ENCODE measurements around the gene CCT6A.
"Not testable (repeated sequence)": the region's sequence is repeated elsewhere in the genome, so short reads cannot be mapped to it uniquely, and the experiment has no call there.

CCT6A gene

GRCh38 chr7:56051053-56051338, 569 bp upstream of the CCT6A start:
- DNase-seq (ENCODE audit: insufficient read length, low spot score) (no peak), FAIRE-seq (no peak)
- TF ChIP-seq SPI1 (IDR thresholded peaks at IDR 0.05; ENCODE audit: low read depth, low read length) (no peak), TAF1 (IDR thresholded peaks at IDR 0.05; ENCODE audit: low read depth, low read length) (no peak), POLR2AphosphoS5 (IDR thresholded peaks at IDR 0.05; ENCODE audit: low read depth, low read length) (no peak), POLR2A (IDR thresholded peaks at IDR 0.05; ENCODE audit: low read depth, low read length) (no peak), PAX5 (IDR thresholded peaks at IDR 0.05; ENCODE audit: insufficient read depth, low read length, severe bottlenecking) (no peak), POU2F2 (IDR thresholded peaks at IDR 0.05; ENCODE audit: low read depth, low read length) (no peak)

GRCh38 chr7:56053379-56053778, 1.8 kb downstream of the CCT6A start:
- no peak for DNase-seq (ENCODE audit: insufficient read length, low spot score)
- TF ChIP-seq POLR2AphosphoS5 (IDR thresholded peaks at IDR 0.05; ENCODE audit: low read depth, low read length) (no peak), PAX5 (IDR thresholded peaks at IDR 0.05; ENCODE audit: insufficient read depth, low read length, severe bottlenecking) (no peak), SPI1 (IDR thresholded peaks at IDR 0.05; ENCODE audit: low read depth, low read length) (no peak), POLR2A (IDR thresholded peaks at IDR 0.05; ENCODE audit: low read depth, low read length) (no peak), POU2F2 (IDR thresholded peaks at IDR 0.05; ENCODE audit: low read depth, low read length) (no peak), TAF1 (IDR thresholded peaks at IDR 0.05; ENCODE audit: low read depth, low read length) (no peak)
- FAIRE-seq = no peak

- no peak for FAIRE-seq
- DNase-seq (ENCODE audit: insufficient read length, low spot score) = no peak
- TF ChIP-seq POLR2A (IDR thresholded peaks at IDR 0.05; ENCODE audit: low read depth, low read length) (no peak), POU2F2 (IDR thresholded peaks at IDR 0.05; ENCODE audit: low read depth, low read length) (no peak), SPI1 (IDR thresholded peaks at IDR 0.05; ENCODE audit: low read depth, low read length) (no peak), TAF1 (IDR thresholded peaks at IDR 0.05; ENCODE audit: low read depth, low read length) (no peak), POLR2AphosphoS5 (IDR thresholded peaks at IDR 0.05; ENCODE audit: low read depth, low read length) (no peak), PAX5 (IDR thresholded peaks at IDR 0.05; ENCODE audit: insufficient read depth, low read length, severe bottlenecking) (no peak)
Observed at GRCh38 chr7:56053993-56054392, 2.4 kb downstream of the CCT6A start.

GRCh38 chr7:56062382-56062781, 10.8 kb downstream of the CCT6A start:
- DNase-seq (ENCODE audit: insufficient read length, low spot score) (no peak), FAIRE-seq (no peak)
- TF ChIP-seq POLR2AphosphoS5 (IDR thresholded peaks at IDR 0.05; ENCODE audit: low read depth, low read length) (no peak), TAF1 (IDR thresholded peaks at IDR 0.05; ENCODE audit: low read depth, low read length) (no peak), SPI1 (IDR thresholded peaks at IDR 0.05; ENCODE audit: low read depth, low read length) (no peak), POLR2A (IDR thresholded peaks at IDR 0.05; ENCODE audit: low read depth, low read length) (no peak), PAX5 (IDR thresholded peaks at IDR 0.05; ENCODE audit: insufficient read depth, low read length, severe bottlenecking) (no peak), POU2F2 (IDR thresholded peaks at IDR 0.05; ENCODE audit: low read depth, low read length) (no peak)

GRCh38 chr7:56063500-56063881, 11.9 kb downstream of the CCT6A start:
- FAIRE-seq (no peak), DNase-seq (ENCODE audit: insufficient read length, low spot score) (no peak)
- TF ChIP-seq TAF1 (IDR thresholded peaks at IDR 0.05; ENCODE audit: low read depth, low read length) = no peak
- no peak for TF ChIP-seq POU2F2 (IDR thresholded peaks at IDR 0.05; ENCODE audit: low read depth, low read length)
- TF ChIP-seq POLR2A (IDR thresholded peaks at IDR 0.05; ENCODE audit: low read depth, low read length) = no peak
- no peak for TF ChIP-seq SPI1 (IDR thresholded peaks at IDR 0.05; ENCODE audit: low read depth, low read length)
- no peak for TF ChIP-seq PAX5 (IDR thresholded peaks at IDR 0.05; ENCODE audit: insufficient read depth, low read length, severe bottlenecking)

GRCh38 chr7:56063882-56064625, 12.5 kb downstream of the CCT6A start, which contains the start of gene SUMF2:
SUMF2 (plus strand) TSS chr7:56064286; CDS start chr7:56064312, 26 bp downstream.
- FAIRE-seq (peak; percentile 100), DNase-seq (ENCODE audit: insufficient read length, low spot score) (peak; percentile 91)
- peak; percentile 92 for TF ChIP-seq POLR2A (IDR thresholded peaks at IDR 0.05; ENCODE audit: low read depth, low read length)
- peak; percentile 84 for TF ChIP-seq POU2F2 (IDR thresholded peaks at IDR 0.05; ENCODE audit: low read depth, low read length)
- TF ChIP-seq POLR2AphosphoS5 (IDR thresholded peaks at IDR 0.05; ENCODE audit: low read depth, low read length) = peak; percentile 94
- peak; percentile 54; the same call in 1 of the 2 replicates for TF ChIP-seq TAF1 (IDR thresholded peaks at IDR 0.05; ENCODE audit: low read depth, low read length)
- no peak for TF ChIP-seq SPI1 (IDR thresholded peaks at IDR 0.05; ENCODE audit: low read depth, low read length)
- TF ChIP-seq PAX5 (IDR thresholded peaks at IDR 0.05; ENCODE audit: insufficient read depth, low read length, severe bottlenecking) = no peak

GRCh38 chr7:56066376-56066775, 14.8 kb downstream of the CCT6A start:
- DNase-seq (ENCODE audit: insufficient read length, low spot score); FAIRE-seq: not testable (repeated sequence)

GRCh38 chr7:56074371-56074791, 22.8 kb downstream of the CCT6A start:
- peak; percentile 40 for FAIRE-seq
- DNase-seq (ENCODE audit: insufficient read length, low spot score) = peak; percentile 61
- TF ChIP-seq PAX5 (IDR thresholded peaks at IDR 0.05; ENCODE audit: insufficient read depth, low read length, severe bottlenecking) (no peak), POLR2AphosphoS5 (IDR thresholded peaks at IDR 0.05; ENCODE audit: low read depth, low read length) (no peak), POLR2A (IDR thresholded peaks at IDR 0.05; ENCODE audit: low read depth, low read length) (no peak), TAF1 (IDR thresholded peaks at IDR 0.05; ENCODE audit: low read depth, low read length) (no peak), SPI1 (IDR thresholded peaks at IDR 0.05; ENCODE audit: low read depth, low read length) (no peak), POU2F2 (IDR thresholded peaks at IDR 0.05; ENCODE audit: low read depth, low read length) (no peak)

GRCh38 chr7:56077681-56078080, 26.1 kb downstream of the CCT6A start:
- TF ChIP-seq SPI1 (IDR thresholded peaks at IDR 0.05; ENCODE audit: low read depth, low read length) (no peak), TAF1 (IDR thresholded peaks at IDR 0.05; ENCODE audit: low read depth, low read length) (no peak), POLR2AphosphoS5 (IDR thresholded peaks at IDR 0.05; ENCODE audit: low read depth, low read length) (no peak), POU2F2 (IDR thresholded peaks at IDR 0.05; ENCODE audit: low read depth, low read length) (no peak), PAX5 (IDR thresholded peaks at IDR 0.05; ENCODE audit: insufficient read depth, low read length, severe bottlenecking) (no peak), POLR2A (IDR thresholded peaks at IDR 0.05; ENCODE audit: low read depth, low read length) (no peak)
- no peak for DNase-seq (ENCODE audit: insufficient read length, low spot score)
- no peak for FAIRE-seq

- TF ChIP-seq TAF1 (IDR thresholded peaks at IDR 0.05; ENCODE audit: low read depth, low read length) (no peak), PAX5 (IDR thresholded peaks at IDR 0.05; ENCODE audit: insufficient read depth, low read length, severe bottlenecking) (no peak), SPI1 (IDR thresholded peaks at IDR 0.05; ENCODE audit: low read depth, low read length) (no peak), POLR2A (IDR thresholded peaks at IDR 0.05; ENCODE audit: low read depth, low read length) (no peak), POLR2AphosphoS5 (IDR thresholded peaks at IDR 0.05; ENCODE audit: low read depth, low read length) (no peak), POU2F2 (IDR thresholded peaks at IDR 0.05; ENCODE audit: low read depth, low read length) (no peak)
- DNase-seq (ENCODE audit: insufficient read length, low spot score) (no peak), FAIRE-seq (no peak)
Observed at GRCh38 chr7:56078196-56078595, 26.6 kb downstream of the CCT6A start.

All from GM12891 (cell line).